SJSA1 (cell line): ENCODE data around the gene ZNF280C. TPM values are rescaled to one million over a fixed set of nuclear protein-coding genes. Genes with fewer than 3 reads are reported as not detected.
"Not testable (repeated sequence)": the region's sequence is repeated elsewhere in the genome, so short reads cannot be mapped to it uniquely, and the experiment has no call there.

Source experiments
- DNase-seq, 2 experiments: peaks; one replicate each; pipeline ENCODE4 v3.0.0-alpha.2; 2015 to 2020; ENCODE audit warnings: low spot score in 2 of 2, low read depth in 1 of 2
- H3K27ac ChIP-seq: fragments of 250-450 bp; sonication (Bioruptor Pico); 2 replicates; pipeline ENCODE4 v1.5.1; 2020; ENCODE audit warnings: mild to moderate bottlenecking, moderate library complexity
- H3K27me3 ChIP-seq: fragments of 250-450 bp; sonication (Bioruptor Pico); replicated peaks from 2 replicates; pipeline ENCODE4 v1.5.1; 2020; ENCODE audit warnings: mild to moderate bottlenecking, moderate library complexity
- H3K36me3 ChIP-seq: fragments of 250-450 bp; sonication (Bioruptor Pico); 2 replicates; pipeline ENCODE4 v1.5.1; 2020; ENCODE audit warnings: mild to moderate bottlenecking
- H3K4me1 ChIP-seq: fragments of 250-450 bp; sonication (Bioruptor Pico); replicated peaks from 2 replicates; pipeline ENCODE4 v1.6.1; 2021; ENCODE audit warnings: mild to moderate bottlenecking
- H3K4me3 ChIP-seq: fragments of 250-450 bp; sonication (Bioruptor Pico); 2 replicates; pipeline ENCODE4 v1.5.1; 2020; ENCODE audit warnings: mild to moderate bottlenecking
- H3K9me3 ChIP-seq: fragments of 250-450 bp; sonication (Bioruptor Pico); replicated peaks from 2 replicates; pipeline ENCODE4 v1.5.1; 2020; ENCODE audit warnings: mild to moderate bottlenecking
- total RNA-seq: library from RNA; depleted of rRNA; stranded (reverse); fragments of >200 nt; shearing (Covaris generic); gene quantifications from 2 replicates; pipeline ENCODE4 v1.2.3, GENCODE V29; 2014

ZNF280C gene
- total RNA-seq, 1 experiment from 2014 or later: 8.3 TPM

- H3K27me3 ChIP-seq, H3K4me3 ChIP-seq, H3K9me3 ChIP-seq, DNase-seq, H3K4me1 ChIP-seq, H3K27ac ChIP-seq: not testable (repeated sequence)
- H3K36me3 ChIP-seq: peaks cover 17% of the 10 kb centered on the region
These were observed 37.5 kb downstream of the ZNF280C start for GRCh38 chrX:130231184-130231583.

GRCh38 chrX:130228871-130229270 lies 39.8 kb downstream of the ZNF280C start:
- no peaks in the 10 kb centered on the region for H3K27me3 ChIP-seq
- no peaks in the 10 kb centered on the region for H3K4me1 ChIP-seq
- no peak for DNase-seq
- peaks cover 11% of the 10 kb centered on the region for H3K36me3 ChIP-seq
- H3K27ac ChIP-seq: no peak overlapping the region
- H3K4me3 ChIP-seq: no peak overlapping the region
- H3K9me3 ChIP-seq: no peaks in the 10 kb centered on the region

- H3K4me1 ChIP-seq: no peaks in the 10 kb centered on the region
- DNase-seq: no peak
- H3K4me3 ChIP-seq: no peak overlapping the region
- H3K36me3 ChIP-seq: peaks cover 10% of the 10 kb centered on the region
- H3K9me3 ChIP-seq: no peaks in the 10 kb centered on the region
- H3K27me3 ChIP-seq: no peaks in the 10 kb centered on the region
- no peak overlapping the region for H3K27ac ChIP-seq
These were observed 43.9 kb downstream of the ZNF280C start for GRCh38 chrX:130224810-130225209.

GRCh38 chrX:130216320-130216719 lies 52.4 kb downstream of the ZNF280C start:
- H3K9me3 ChIP-seq: no peaks in the 10 kb centered on the region
- no peaks in the 10 kb centered on the region for H3K27me3 ChIP-seq
- peak in 1 of 2 experiments; percentile 1 for DNase-seq
- H3K27ac ChIP-seq: no peak overlapping the region
- no peaks in the 10 kb centered on the region for H3K4me1 ChIP-seq
- H3K4me3 ChIP-seq: no peak overlapping the region
- H3K36me3 ChIP-seq: no peaks in the 10 kb centered on the region; the same call in none of the 2 replicates

GRCh38 chrX:130213376-130213775 lies 55.3 kb downstream of the ZNF280C start:
- H3K27ac ChIP-seq: no peak overlapping the region
- H3K4me3 ChIP-seq: no peak overlapping the region
- no peaks in the 10 kb centered on the region for H3K9me3 ChIP-seq
- DNase-seq: no peak
- H3K36me3 ChIP-seq: peaks cover 2% of the 10 kb centered on the region
- no peaks in the 10 kb centered on the region for H3K4me1 ChIP-seq
- H3K27me3 ChIP-seq: no peaks in the 10 kb centered on the region

GRCh38 chrX:130212371-130212770 lies 56.3 kb downstream of the ZNF280C start:
- no peak for DNase-seq
- Histone ChIP-seq H3K4me1 (no peaks in the 10 kb centered on the region), H3K27ac (no peak overlapping the region), H3K36me3 (peaks cover 2% of the 10 kb centered on the region), H3K27me3 (no peaks in the 10 kb centered on the region), H3K9me3 (no peaks in the 10 kb centered on the region), H3K4me3 (no peak overlapping the region)

- Histone ChIP-seq H3K36me3 (peaks cover 2% of the 10 kb centered on the region), H3K27ac (no peak overlapping the region), H3K4me1 (no peaks in the 10 kb centered on the region), H3K4me3 (no peak overlapping the region), H3K27me3 (no peaks in the 10 kb centered on the region), H3K9me3 (no peaks in the 10 kb centered on the region)
- no peak for DNase-seq
These were observed 57.1 kb downstream of the ZNF280C start for GRCh38 chrX:130211415-130212186.

GRCh38 chrX:130204647-130205046 lies 64.1 kb downstream of the ZNF280C start:
- DNase-seq: no peak
- Histone ChIP-seq H3K4me1 (no peaks in the 10 kb centered on the region), H3K9me3 (no peaks in the 10 kb centered on the region)

GRCh38 chrX:130197464-130197863 lies 71.2 kb downstream of the ZNF280C start:
- Histone ChIP-seq H3K4me1 (no peaks in the 10 kb centered on the region), H3K27ac (no peak overlapping the region)

More at GRCh38 chrX:130204647-130205046, 64.1 kb downstream of the ZNF280C start:
- Histone ChIP-seq H3K27me3 (no peaks in the 10 kb centered on the region), H3K4me3 (no peak overlapping the region), H3K27ac (no peak overlapping the region), H3K36me3 (0 out of 2 replicates have a peak, but pooled peaks cover 2% of the 10 kb centered on the region)

GRCh38 chrX:130196466-130196865 lies 72.2 kb downstream of the ZNF280C start:
- H3K27ac ChIP-seq: no peak overlapping the region
- H3K36me3 ChIP-seq: no peaks in the 10 kb centered on the region
- DNase-seq: no peak
- no peaks in the 10 kb centered on the region for H3K27me3 ChIP-seq
- no peak overlapping the region for H3K4me3 ChIP-seq
- H3K9me3 ChIP-seq: no peaks in the 10 kb centered on the region
- H3K4me1 ChIP-seq: no peaks in the 10 kb centered on the region

More at GRCh38 chrX:130197464-130197863, 71.2 kb downstream of the ZNF280C start:
- H3K9me3 ChIP-seq: no peaks in the 10 kb centered on the region
- DNase-seq: no peak
- no peaks in the 10 kb centered on the region for H3K36me3 ChIP-seq
- no peak overlapping the region for H3K4me3 ChIP-seq
- no peaks in the 10 kb centered on the region for H3K27me3 ChIP-seq

GRCh38 chrX:130190801-130191200 lies 77.9 kb downstream of the ZNF280C start:
- Histone ChIP-seq H3K9me3 (no peaks in the 10 kb centered on the region), H3K27me3 (no peaks in the 10 kb centered on the region), H3K27ac (no peak overlapping the region), H3K36me3 (no peaks in the 10 kb centered on the region), H3K4me3 (no peak overlapping the region), H3K4me1 (no peaks in the 10 kb centered on the region)
- DNase-seq: no peak

GRCh38 chrX:130186651-130187050 lies 82.0 kb downstream of the ZNF280C start:
- Histone ChIP-seq H3K4me1 (no peaks in the 10 kb centered on the region), H3K9me3 (no peaks in the 10 kb centered on the region), H3K27ac (no peak overlapping the region), H3K36me3 (no peaks in the 10 kb centered on the region), H3K4me3 (no peak overlapping the region), H3K27me3 (no peaks in the 10 kb centered on the region)
- no peak for DNase-seq

- DNase-seq: no peak
- Histone ChIP-seq H3K4me1 (no peaks in the 10 kb centered on the region), H3K27ac (no peak overlapping the region), H3K4me3 (no peak overlapping the region), H3K9me3 (no peaks in the 10 kb centered on the region), H3K36me3 (no peaks in the 10 kb centered on the region), H3K27me3 (no peaks in the 10 kb centered on the region)
These were observed 83.8 kb downstream of the ZNF280C start for GRCh38 chrX:130184857-130185256.

- no peak overlapping the region for H3K4me3 ChIP-seq
- no peaks in the 10 kb centered on the region for H3K36me3 ChIP-seq
- H3K27me3 ChIP-seq: no peaks in the 10 kb centered on the region
- H3K4me1 ChIP-seq: no peaks in the 10 kb centered on the region
- no peaks in the 10 kb centered on the region for H3K9me3 ChIP-seq
- no peak for DNase-seq
- no peak overlapping the region for H3K27ac ChIP-seq
These were observed 84.5 kb downstream of the ZNF280C start for GRCh38 chrX:130184168-130184567.
